ENCODE data around the gene ZC3H14.

- TF ChIP-seq CTCF (IDR thresholded peaks at IDR 0.05) (no peak), POLR2A (IDR thresholded peaks at IDR 0.05) (no peak)
Measured at GRCh38 chr14:88669346-88669745, 106.5 kb downstream of the ZC3H14 start.
